ENCODE data around the gene GDAP1L1. TPM values are rescaled to one million over a fixed set of nuclear protein-coding genes. Genes with fewer than 3 reads are reported as not detected.

Gene GDAP1L1
- total RNA-seq, 4 donors from 2014 or later = 0.91 TPM; not detected in 3

DNA sequence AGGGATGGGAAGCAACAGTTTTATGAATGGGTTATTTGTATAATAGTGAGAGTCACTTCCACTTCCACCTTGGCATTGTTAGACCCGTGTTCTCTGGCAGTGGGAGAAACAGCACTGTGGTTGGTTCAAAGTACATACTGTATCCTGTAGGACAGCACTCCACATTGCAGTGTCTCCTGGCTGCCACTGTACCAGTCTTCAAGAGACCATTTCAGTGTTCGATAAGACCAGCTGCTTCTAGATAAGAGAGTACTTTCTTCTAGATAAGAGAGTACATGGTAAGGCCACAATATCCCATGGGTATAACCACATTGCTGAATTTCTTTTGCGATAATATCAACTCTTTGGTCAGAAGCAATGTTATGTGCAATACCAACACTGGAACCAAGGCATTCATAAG, 35.1 kb downstream of the GDAP1L1 start:
- intact Hi-C loops (cut with DNase I; ENCODE audit: low total_unique reads) = no loop called here
- no peak overlapping the region for H3K4me3 ChIP-seq (ENCODE audit: low read depth, poor library complexity, severe bottlenecking)
- 81 to 92% methylated on average over 3 of the region's 3 CpGs for WGBS, 2 donors
- no peak for TF ChIP-seq POLR2A (IDR thresholded peaks at IDR 0.05)
- no peak for TF ChIP-seq CTCF (IDR thresholded peaks at IDR 0.05)
- no peak for DNase-seq (ENCODE audit: low spot score in 2 of 2)

DNA sequence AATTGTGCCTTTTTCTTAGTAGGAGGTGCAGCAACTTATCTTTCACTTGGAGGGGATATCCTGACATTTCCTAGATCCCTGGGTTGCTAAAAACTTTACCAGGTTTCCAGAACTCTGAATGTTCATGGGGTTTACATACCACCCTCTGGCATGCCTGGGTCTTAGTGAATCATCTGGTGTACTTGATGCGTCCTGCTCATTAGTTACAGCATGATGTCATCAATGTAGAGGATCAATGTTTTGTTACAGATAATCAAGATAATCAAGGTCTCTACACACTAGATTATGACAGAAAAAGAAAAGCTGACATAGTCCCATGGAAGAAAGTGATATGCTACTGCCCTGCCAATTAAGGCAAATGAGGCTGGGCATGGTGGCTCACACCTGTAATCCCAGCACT, 36.9 kb downstream of the GDAP1L1 start:
- TF ChIP-seq POLR2A (IDR thresholded peaks at IDR 0.05) (no peak), CTCF (IDR thresholded peaks at IDR 0.05) (no peak)
- intact Hi-C loops (cut with DNase I; ENCODE audit: low total_unique reads) = no loop called here
- no peak overlapping the region for H3K4me3 ChIP-seq (ENCODE audit: low read depth, poor library complexity, severe bottlenecking)
- 92 to 95% methylated on average over 1 of the region's 1 CpG for WGBS, 2 donors
- DNase-seq (ENCODE audit: low spot score in 2 of 2) = no peak

- no peak overlapping the region for H3K4me3 ChIP-seq (ENCODE audit: low read depth, poor library complexity, severe bottlenecking)
- DNase-seq (ENCODE audit: low spot score in 2 of 2) = no peak
- WGBS, 2 donors = 76 to 88% methylated on average over 5 of the region's 5 CpGs
- intact Hi-C loops (cut with DNase I; ENCODE audit: low total_unique reads) = no loop called here
- no peak for TF ChIP-seq CTCF (IDR thresholded peaks at IDR 0.05)
- no peak for TF ChIP-seq POLR2A (IDR thresholded peaks at IDR 0.05)
These were observed 40.4 kb downstream of the GDAP1L1 start for GRCh38 chr20:44287272-44288097.

DNA sequence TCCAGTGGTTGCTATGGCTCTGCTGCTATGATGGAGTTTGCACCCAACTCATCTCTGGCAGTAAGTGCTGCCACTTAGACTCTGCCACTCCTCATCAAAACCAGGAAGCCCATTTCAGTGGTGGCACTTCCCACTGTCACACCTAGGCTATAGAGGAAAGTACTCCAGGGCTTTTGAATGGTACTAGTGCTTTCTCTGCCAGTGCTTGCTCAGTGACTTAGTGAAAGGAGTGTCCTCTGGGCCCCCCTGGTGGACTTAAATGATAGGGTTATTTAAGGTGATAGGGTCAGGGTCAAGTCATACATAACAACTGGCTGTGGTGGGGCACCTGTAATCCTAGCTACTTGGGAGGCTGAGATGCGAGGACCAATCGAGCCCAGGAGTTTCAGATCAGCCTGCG, 41.1 kb downstream of the GDAP1L1 start:
- 94 to 96% methylated on average over 3 of the region's 3 CpGs for WGBS, 2 donors
- no peak for DNase-seq (ENCODE audit: low spot score in 2 of 2)
- H3K4me3 ChIP-seq (ENCODE audit: low read depth, poor library complexity, severe bottlenecking) = no peak overlapping the region
- intact Hi-C loops (cut with DNase I; ENCODE audit: low total_unique reads) = no loop called here
- TF ChIP-seq CTCF (IDR thresholded peaks at IDR 0.05) (no peak), POLR2A (IDR thresholded peaks at IDR 0.05) (no peak)

DNA sequence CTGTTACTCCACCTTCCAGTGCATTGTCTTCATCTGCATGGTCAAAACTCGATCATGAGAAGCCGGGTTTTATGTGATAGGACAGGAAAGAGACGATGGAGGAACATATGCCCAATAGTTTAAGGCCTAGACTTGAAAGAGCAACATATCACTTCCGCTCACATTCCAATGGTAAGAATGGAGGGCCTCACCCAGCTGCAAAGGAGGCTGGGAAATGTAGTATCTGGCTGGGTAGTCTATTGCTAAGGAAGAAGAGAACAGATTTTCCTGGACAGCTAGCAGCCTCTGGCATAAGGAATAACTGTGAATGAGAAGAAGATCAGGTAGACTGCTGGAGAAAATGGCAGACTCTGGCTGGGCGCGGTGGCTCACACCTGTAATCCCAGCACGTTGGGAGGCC, 44.6 kb downstream of the GDAP1L1 start:
- TF ChIP-seq POLR2A (IDR thresholded peaks at IDR 0.05) (no peak), CTCF (IDR thresholded peaks at IDR 0.05) (no peak)
- 93 to 95% methylated on average over 7 of the region's 7 CpGs for WGBS, 2 donors
- no peak overlapping the region for H3K4me3 ChIP-seq (ENCODE audit: low read depth, poor library complexity, severe bottlenecking)
- intact Hi-C loops (cut with DNase I; ENCODE audit: low total_unique reads) = no loop called here
- no peak for DNase-seq (ENCODE audit: low spot score in 2 of 2)

- WGBS, 2 donors = 75 to 80% methylated on average over 7 of the region's 7 CpGs
- TF ChIP-seq POLR2A (IDR thresholded peaks at IDR 0.05) (no peak), CTCF (IDR thresholded peaks at IDR 0.05) (no peak)
- DNase-seq (ENCODE audit: low spot score in 2 of 2) = no peak
- intact Hi-C loops (cut with DNase I; ENCODE audit: low total_unique reads) = no loop called here
- no peak overlapping the region for H3K4me3 ChIP-seq (ENCODE audit: low read depth, poor library complexity, severe bottlenecking)
These were observed 48.9 kb downstream of the GDAP1L1 start for GRCh38 chr20:44296011-44296410.

All from lower leg skin (tissue), 4 donors.